NB4 (cell line): ENCODE measurements around the gene CHST14.

Experiments
- DNase-seq: peaks from one replicate; pipeline ENCODE4 v3.0.0; 2010; ENCODE audit warnings: low read depth
- H3K4me3 ChIP-seq: one replicate; pipeline ENCODE4 v1.5.1; 2011; ENCODE audit warnings: mild to moderate bottlenecking, low read depth, low read length, moderate library complexity
- MYC ChIP-seq: IDR thresholded peaks from 2 replicates; pipeline ENCODE4 v1.6.1; 2011; ENCODE audit warnings: low read depth, low read length
- POLR2A ChIP-seq: IDR thresholded peaks from 2 replicates; pipeline ENCODE4 v1.6.1; 2011; ENCODE audit warnings: mild to moderate bottlenecking; ENCODE audit not compliant: insufficient read length; ENCODE audit errors: extremely low read depth
- TF ChIP-seq, protein P1 (sequence below): IDR thresholded peaks from one replicate; pipeline ENCODE4 v1.5.1; 2012; ENCODE audit warnings: low read depth, low read length
- TF ChIP-seq, protein P2 (sequence below): IDR thresholded peaks from 2 replicates; pipeline ENCODE4 v1.6.1; 2011; ENCODE audit warnings: low read depth, low read length

The CHST14 gene

DNA sequence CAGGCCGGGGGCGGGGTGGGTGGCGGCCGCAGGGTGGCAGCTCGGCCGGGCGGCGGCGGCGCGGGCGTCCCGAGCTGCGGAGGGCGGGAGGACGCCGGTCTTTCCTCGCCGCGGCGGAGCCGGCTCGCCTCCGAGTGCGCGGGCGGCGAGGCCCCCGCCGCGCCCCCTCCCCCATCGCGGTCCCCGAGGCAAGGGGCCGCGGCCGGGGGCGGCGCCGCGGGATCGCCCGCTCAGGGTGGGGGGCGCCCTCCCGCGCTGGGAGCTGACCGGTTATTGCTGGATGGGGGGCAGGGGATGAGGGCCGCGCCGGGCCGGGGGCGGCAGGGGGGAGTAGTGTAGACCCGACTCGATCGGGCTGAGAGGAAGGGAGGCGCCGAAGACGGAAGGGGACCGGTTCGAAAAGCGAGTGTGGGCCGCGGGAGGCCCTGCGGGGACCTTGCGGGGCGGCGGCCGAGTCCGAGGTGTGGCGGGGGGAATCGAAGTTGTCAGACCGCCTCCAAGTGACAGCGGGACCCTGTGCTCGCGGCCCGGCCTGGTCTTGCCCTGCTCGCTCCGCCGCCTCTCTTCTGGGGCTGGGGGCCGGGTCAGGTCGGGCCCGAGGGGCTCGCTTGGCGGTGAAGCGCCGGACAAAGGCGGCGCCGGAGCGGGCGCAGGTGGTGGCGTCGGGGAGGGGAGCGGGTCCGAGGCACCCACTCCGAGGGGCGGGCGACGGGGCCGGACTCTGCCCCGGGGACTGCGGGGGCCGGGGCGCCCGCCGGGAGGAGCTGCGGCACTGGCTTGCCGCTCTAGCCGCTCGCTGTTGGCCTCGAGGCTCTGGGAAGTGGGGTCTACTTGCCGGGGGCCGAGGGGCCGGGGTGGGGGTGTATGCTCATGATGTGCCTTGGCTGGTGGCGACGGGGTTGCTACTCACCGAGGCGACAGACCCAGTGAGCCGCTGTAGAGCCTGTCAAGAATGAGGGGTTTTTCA, 28.9 kb upstream of the CHST14 start:
- peak overlapping the region; percentile 59 for H3K4me3 ChIP-seq
- DNase-seq, result peak; percentile 62
- TF ChIP-seq POLR2A (no peak), MYC (no peak)
- TF ChIP-seq, protein P1, sequence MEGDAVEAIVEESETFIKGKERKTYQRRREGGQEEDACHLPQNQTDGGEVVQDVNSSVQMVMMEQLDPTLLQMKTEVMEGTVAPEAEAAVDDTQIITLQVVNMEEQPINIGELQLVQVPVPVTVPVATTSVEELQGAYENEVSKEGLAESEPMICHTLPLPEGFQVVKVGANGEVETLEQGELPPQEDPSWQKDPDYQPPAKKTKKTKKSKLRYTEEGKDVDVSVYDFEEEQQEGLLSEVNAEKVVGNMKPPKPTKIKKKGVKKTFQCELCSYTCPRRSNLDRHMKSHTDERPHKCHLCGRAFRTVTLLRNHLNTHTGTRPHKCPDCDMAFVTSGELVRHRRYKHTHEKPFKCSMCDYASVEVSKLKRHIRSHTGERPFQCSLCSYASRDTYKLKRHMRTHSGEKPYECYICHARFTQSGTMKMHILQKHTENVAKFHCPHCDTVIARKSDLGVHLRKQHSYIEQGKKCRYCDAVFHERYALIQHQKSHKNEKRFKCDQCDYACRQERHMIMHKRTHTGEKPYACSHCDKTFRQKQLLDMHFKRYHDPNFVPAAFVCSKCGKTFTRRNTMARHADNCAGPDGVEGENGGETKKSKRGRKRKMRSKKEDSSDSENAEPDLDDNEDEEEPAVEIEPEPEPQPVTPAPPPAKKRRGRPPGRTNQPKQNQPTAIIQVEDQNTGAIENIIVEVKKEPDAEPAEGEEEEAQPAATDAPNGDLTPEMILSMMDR, result no peak
- TF ChIP-seq, protein P2, sequence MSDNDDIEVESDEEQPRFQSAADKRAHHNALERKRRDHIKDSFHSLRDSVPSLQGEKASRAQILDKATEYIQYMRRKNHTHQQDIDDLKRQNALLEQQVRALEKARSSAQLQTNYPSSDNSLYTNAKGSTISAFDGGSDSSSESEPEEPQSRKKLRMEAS, result no peak

GRCh38 chr15:40443255-40443654, 27.5 kb upstream of the CHST14 start:
- peak overlapping the region; percentile 57 for H3K4me3 ChIP-seq
- TF ChIP-seq, protein P2, result no peak
- TF ChIP-seq, protein P1, result no peak
- TF ChIP-seq MYC (no peak), POLR2A (no peak)
- no peak for DNase-seq

GRCh38 chr15:40443846-40444245, 26.9 kb upstream of the CHST14 start:
- no peak overlapping the region for H3K4me3 ChIP-seq
- TF ChIP-seq, protein P1, result no peak
- TF ChIP-seq MYC (no peak), POLR2A (no peak)
- TF ChIP-seq, protein P2, result no peak
- DNase-seq, result no peak

- no peak overlapping the region for H3K4me3 ChIP-seq
- TF ChIP-seq POLR2A (no peak), MYC (no peak)
- TF ChIP-seq, protein P2, result no peak
- TF ChIP-seq, protein P1, result no peak
- no peak for DNase-seq
These were observed 26.0 kb upstream of the CHST14 start for GRCh38 chr15:40444736-40445135.

- H3K4me3 ChIP-seq, result no peak overlapping the region
- TF ChIP-seq, protein P2, result no peak
- TF ChIP-seq MYC (no peak), POLR2A (no peak)
- TF ChIP-seq, protein P1, result no peak
- no peak for DNase-seq
These were observed 25.3 kb upstream of the CHST14 start for GRCh38 chr15:40445421-40445922.
